Measurements from ENCODE around the gene CWF19L2. TPM values are rescaled to one million over a fixed set of nuclear protein-coding genes. Genes with fewer than 3 reads are reported as not detected.
"Not testable (repeated sequence)": the region's sequence is repeated elsewhere in the genome, so short reads cannot be mapped to it uniquely, and the experiment has no call there.

Gene CWF19L2
- total RNA-seq, 1 donor from 2014 or later = 9.5 TPM

- intact Hi-C loops (cut with micrococcal nuclease) = no loop called here
- ATAC-seq (no peak), DNase-seq (no peak)
Observed at GRCh38 chr11:107442715-107443215, 14.9 kb downstream of the CWF19L2 start.

GRCh38 chr11:107439586-107440167 is 17.9 kb downstream of the CWF19L2 start:
- DNase-seq (no peak), ATAC-seq (peak; percentile 89)
- intact Hi-C loops (cut with micrococcal nuclease) = no loop called here

- intact Hi-C loops (cut with micrococcal nuclease) = no loop called here
- ATAC-seq = no peak
- no peak for DNase-seq
Observed at GRCh38 chr11:107438148-107438547, 19.5 kb downstream of the CWF19L2 start.

GRCh38 chr11:107430525-107430924 is 27.1 kb downstream of the CWF19L2 start:
- DNase-seq = no peak
- intact Hi-C loops (cut with micrococcal nuclease) = no loop called here
- no peak for ATAC-seq

GRCh38 chr11:107427569-107428180 is 29.9 kb downstream of the CWF19L2 start:
- ATAC-seq (no peak), DNase-seq (no peak)
- intact Hi-C loops (cut with micrococcal nuclease) = no loop called here

GRCh38 chr11:107413352-107413751 is 44.3 kb downstream of the CWF19L2 start:
- ATAC-seq (no peak), DNase-seq (no peak)
- intact Hi-C loops (cut with micrococcal nuclease) = no loop called here

- DNase-seq (no peak), ATAC-seq (no peak)
- intact Hi-C loops (cut with micrococcal nuclease) = no loop called here
Observed at GRCh38 chr11:107408762-107409211, 48.8 kb downstream of the CWF19L2 start.

- no peak for DNase-seq
- intact Hi-C loops (cut with micrococcal nuclease) = no loop called here
- ATAC-seq = no peak
Observed at GRCh38 chr11:107405260-107405659, 52.4 kb downstream of the CWF19L2 start.

- ATAC-seq; DNase-seq; intact Hi-C loops (cut with micrococcal nuclease): not testable (repeated sequence)
Observed at GRCh38 chr11:107401131-107401530, 56.5 kb downstream of the CWF19L2 start.

GRCh38 chr11:107397357-107397756 is 60.3 kb downstream of the CWF19L2 start:
- ATAC-seq (no peak), DNase-seq (no peak)
- intact Hi-C loops (cut with micrococcal nuclease) = no loop called here

GRCh38 chr11:107392611-107393010 is 65.0 kb downstream of the CWF19L2 start:
- DNase-seq (no peak), ATAC-seq (no peak)
- intact Hi-C loops (cut with micrococcal nuclease) = no loop called here

- intact Hi-C loops (cut with micrococcal nuclease); DNase-seq; ATAC-seq: not testable (repeated sequence)
Observed at GRCh38 chr11:107390701-107391100, 66.9 kb downstream of the CWF19L2 start.

GRCh38 chr11:107387666-107388065 is 70.0 kb downstream of the CWF19L2 start:
- intact Hi-C loops (cut with micrococcal nuclease) = no loop called here
- no peak for ATAC-seq
- no peak for DNase-seq

GRCh38 chr11:107385361-107385981 is 72.2 kb downstream of the CWF19L2 start:
- intact Hi-C loops (cut with micrococcal nuclease) = no loop called here
- ATAC-seq = no peak
- DNase-seq = no peak

- DNase-seq = no peak
- ATAC-seq = no peak
- intact Hi-C loops (cut with micrococcal nuclease) = no loop called here
Observed at GRCh38 chr11:107384144-107384852, 73.3 kb downstream of the CWF19L2 start.

GRCh38 chr11:107372439-107372838 is 85.2 kb downstream of the CWF19L2 start:
- intact Hi-C loops (cut with micrococcal nuclease) = no loop called here

GRCh38 chr11:107370390-107370789 is 87.2 kb downstream of the CWF19L2 start:
- DNase-seq (no peak), ATAC-seq (no peak)
- intact Hi-C loops (cut with micrococcal nuclease) = no loop called here

More at GRCh38 chr11:107372439-107372838, 85.2 kb downstream of the CWF19L2 start:
- ATAC-seq (no peak), DNase-seq (no peak)

- no peak for ATAC-seq
- intact Hi-C loops (cut with micrococcal nuclease) = no loop called here
- DNase-seq = no peak
Observed at GRCh38 chr11:107359701-107360100, 97.9 kb downstream of the CWF19L2 start.

GRCh38 chr11:107357877-107358276 is 99.7 kb downstream of the CWF19L2 start:
- DNase-seq = no peak
- intact Hi-C loops (cut with micrococcal nuclease) = no loop called here
- no peak for ATAC-seq

- intact Hi-C loops (cut with micrococcal nuclease) = no loop called here
- ATAC-seq (no peak), DNase-seq (no peak)
Observed at GRCh38 chr11:107354780-107355179, 102.8 kb downstream of the CWF19L2 start.
